Hypothalamus (tissue), 51 donors: ENCODE results near the gene ADGRA1.

Experiments used
- DNase-seq, 51 donors: peaks; one replicate each; lab custom pipeline; 2025; lab: John Stamatoyannopoulos, UW

ADGRA1 gene

DNA sequence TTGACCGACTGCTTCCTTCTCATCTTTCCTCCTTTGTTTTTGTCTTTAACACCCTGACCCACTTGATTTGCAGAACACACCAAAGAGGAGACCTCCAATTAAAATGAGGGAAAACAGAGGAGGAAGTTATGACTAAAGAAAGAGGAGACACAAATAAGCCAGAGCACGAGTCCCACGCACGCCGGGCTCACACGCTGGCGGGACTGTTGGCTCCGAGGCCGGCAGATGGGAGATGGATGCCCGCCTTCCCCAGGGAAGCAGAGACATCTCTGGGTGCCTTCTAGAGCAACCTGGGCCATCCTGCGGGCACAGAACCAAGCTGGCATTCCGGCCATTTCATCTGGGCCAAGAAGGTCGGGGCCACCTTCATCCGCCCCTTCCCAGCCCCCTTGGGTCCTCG lies 5.6 kb downstream of the ADGRA1 start:
- DNase-seq: no peak

DNA sequence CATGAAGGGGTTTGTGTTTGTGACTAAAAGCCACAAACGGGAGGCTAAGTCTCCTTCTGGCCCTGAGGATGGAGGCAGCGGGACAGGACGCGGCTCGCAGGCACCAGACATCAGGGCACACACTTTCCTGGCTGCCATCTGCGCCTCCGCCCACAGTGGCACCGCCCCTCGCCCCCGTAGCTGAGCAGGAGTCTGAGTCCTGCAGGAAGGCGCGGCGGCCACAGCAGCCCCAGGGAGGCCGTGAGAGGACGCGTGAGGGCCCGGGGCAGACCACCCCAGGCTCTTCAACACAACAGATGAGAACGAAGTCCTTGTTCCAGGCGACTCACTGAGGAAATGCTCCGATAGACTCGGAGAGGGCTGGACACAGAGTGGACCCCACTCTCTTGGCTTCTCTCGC lies 6.6 kb downstream of the ADGRA1 start:
- DNase-seq: no peak

DNA sequence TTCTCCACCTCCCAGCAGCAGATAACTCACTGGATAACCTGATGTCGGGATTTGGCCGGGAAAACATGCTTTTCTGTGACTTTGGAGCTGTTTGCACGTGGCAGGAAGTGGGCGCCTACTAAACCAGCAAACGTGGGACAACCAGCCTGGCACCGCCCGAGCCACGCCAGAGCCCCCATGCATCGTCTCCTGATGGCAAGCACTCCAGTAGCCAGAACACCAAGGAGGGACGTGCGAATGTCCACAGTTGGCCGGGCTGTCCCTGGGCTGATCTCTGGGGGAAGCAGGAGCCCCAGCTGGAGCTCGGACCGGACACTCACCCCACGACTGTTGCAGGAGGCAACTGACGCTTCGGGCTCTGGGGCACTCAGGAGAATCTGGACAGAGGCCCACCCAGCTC lies 7.1 kb downstream of the ADGRA1 start:
- no peak for DNase-seq

DNA sequence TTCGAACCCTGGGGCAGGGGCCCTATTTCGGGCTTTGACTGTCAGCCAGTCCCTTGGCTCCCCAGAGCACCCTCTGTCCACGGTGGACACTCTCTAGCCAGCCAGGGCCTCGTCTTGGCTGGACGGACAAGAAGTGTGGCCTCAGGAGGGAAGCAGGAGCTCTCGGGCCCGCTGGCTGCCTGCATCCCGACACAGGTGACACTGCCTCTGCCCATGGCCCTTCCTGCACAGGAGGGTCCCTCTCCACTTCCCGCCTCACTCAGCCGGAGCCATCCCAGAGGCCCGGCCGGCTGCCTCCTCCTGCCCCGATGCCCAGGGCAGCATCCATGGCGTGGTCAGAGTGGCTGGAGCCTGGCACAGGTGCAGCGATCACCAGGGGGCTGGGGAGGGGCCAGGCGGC lies 7.9 kb downstream of the ADGRA1 start:
- DNase-seq: no peak

DNA sequence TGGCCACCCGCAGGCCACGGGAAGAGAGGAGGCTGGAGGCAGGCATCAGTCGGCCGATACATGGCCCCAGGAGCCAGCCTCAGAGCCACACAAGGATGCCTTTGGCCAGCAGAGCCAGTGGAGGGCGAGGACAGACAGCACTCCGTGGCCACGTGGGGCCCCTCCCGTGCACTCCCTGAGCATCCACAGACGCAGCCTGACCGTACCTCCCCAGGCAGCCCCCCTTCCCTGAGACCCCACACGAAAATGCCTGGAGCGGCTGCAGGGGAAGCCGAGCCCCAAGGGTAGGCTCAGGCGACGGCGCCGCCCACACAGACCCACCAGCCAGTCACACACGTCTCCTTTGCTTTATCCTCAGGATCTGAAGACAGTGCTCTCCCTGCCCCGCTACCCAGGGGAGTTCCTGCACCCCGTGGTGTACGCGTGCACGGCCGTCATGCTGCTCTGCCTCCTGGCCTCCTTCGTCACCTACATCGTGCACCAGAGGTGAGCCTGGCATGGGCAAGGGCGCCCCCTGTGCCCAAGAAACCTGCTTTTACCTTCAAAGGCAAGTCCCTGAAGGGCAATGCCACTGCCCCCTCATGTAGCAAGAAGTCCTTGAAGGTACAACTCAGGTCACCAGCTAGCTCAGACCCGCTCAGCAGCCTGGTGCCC lies 9.0 kb downstream of the ADGRA1 start:
- no peak for DNase-seq

DNA sequence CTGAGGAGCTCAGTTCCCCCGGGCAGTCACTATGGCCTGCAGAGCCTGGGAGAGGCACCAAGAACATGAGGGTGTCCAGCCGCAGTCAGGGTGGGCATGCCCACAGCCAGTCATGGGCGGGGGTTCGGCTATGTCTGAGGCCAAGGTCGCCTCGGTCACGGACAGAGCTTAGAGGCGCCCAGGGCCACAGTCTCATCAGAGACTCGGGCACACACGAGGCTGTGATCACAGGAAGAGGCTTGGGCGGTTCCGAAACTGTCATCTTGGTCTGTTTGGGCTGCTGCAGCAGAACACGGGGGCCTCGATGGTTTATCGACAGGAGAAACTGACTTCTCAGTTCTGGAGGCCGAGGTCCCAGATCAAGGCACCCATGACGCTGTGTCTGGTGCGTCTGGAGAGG lies 9.7 kb downstream of the ADGRA1 start:
- no peak for DNase-seq

DNA sequence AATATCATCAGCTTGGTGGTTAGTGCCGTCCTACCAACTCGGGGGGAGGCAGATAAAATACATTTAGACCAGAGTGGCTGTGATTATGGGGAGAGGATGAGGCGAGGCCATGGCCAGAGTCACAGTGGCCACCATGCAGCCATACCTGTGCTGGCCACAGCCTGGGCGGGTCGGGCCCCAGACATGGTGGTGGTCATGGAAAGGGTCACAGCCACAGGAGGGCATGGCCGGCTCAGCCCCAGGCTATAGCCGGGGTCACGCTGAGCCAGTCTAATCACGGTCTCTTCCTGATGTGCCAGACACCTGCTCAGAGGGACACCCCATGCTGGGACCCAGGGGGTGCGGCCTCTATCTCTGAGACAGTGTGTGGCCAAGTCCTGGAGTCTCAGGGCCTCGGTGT lies 10.2 kb downstream of the ADGRA1 start:
- DNase-seq: no peak

DNA sequence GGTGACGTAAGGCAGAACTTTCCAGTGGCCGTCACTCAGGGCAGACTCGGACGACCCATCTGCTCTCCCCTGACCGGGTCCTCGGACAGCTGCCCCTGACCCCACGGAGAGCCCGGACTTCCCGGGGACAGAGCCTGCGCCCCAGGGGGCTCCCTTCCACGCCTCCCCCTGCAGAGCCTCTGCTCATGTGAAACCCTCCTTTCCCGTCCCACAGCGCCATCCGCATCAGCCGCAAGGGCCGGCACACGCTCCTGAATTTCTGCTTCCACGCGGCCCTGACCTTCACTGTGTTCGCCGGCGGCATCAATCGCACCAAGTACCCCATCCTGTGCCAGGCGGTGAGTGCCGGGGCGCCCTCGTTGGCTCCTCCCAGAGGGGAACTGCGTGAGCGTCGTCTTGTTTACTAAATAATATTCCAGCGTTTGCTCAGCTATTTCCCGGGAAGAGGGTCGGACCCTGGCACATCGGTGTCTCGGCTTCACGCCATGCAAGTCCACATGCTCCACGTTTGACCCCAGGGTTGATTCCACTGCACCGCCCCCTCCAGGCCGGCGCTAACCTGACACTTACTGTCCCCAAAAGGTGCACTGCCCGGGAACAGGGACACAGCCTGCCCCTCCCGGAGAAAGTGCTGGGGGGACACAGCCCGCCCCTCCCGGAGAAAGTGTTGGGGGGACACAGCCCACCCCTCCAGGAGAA lies 10.9 kb downstream of the ADGRA1 start:
- DNase-seq: no peak

DNA sequence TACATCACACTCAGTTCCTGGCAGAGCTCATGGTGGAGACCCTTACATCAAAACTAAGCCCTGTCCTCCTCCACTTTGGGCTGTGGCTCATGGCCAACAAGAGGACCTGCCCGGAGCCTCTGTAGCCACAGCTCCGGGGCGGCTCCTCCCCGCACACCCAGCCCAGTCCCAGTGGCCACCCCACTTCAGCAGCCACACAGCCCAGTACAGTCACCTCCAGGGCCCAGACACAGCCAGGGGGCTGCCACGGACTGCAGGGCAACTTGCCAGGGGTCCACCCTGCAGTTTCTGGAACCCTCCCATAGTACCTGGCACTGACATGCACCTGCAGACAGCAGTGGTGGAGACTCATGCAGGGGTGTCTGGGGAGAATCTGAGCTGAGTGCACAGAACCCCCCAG lies 11.8 kb downstream of the ADGRA1 start:
- DNase-seq: no peak

DNA sequence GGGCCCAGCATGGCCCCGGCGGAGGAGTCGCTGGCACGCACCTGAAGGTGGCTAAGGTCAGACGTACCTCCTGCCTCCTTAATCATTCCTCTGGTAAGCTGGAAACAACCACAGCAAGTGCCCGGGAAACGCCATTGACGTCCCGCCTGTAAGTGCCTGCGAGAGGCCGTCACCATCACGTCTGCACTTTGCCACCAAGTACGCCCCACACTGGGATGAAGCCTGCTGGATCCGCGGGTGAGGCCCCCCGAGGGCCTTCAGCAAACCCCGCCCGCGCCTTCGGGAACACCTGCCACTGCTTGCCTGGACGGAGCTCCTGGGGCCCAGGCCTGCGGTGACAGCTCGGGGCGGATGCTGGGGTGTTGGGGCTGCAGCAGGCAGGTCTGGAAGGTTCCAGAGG lies 12.5 kb downstream of the ADGRA1 start:
- DNase-seq: no peak

DNA sequence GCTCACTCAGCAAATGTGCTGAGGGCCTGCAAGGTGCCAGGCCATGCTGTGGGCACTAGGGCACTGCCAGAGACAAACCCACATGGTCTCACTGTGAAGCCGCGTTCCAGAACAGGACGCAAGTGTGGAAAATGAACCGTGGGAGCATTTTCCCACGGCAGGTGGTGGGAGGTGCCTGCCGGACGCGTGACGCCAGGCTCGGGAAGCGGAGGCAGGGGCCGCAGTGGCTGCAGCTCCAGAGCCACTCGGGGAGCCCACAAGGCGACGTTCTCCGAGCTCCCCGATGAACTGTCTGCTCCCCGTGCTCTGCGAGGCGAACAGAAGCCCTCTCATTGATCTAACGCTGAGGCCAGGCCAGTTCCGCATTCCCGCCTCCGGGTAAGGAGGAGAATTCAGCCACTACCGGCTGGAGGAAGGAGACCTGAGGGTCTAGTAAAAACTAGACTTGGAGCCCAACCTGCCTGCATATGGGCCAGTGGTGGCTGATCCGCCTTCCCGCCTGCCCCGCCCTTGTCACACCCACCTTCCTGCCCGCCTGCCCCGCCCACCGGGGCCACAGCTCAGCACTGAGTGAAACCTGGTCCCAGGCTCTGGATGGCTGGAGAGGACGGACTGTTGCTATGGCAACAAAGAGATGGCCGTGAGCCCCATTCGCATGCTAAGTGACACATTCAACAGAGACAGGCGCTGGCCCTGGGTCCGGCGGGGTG lies 13.1 kb downstream of the ADGRA1 start:
- DNase-seq: peak in 11 of 51 donors; percentile 25 to 62 (median 39)

DNA sequence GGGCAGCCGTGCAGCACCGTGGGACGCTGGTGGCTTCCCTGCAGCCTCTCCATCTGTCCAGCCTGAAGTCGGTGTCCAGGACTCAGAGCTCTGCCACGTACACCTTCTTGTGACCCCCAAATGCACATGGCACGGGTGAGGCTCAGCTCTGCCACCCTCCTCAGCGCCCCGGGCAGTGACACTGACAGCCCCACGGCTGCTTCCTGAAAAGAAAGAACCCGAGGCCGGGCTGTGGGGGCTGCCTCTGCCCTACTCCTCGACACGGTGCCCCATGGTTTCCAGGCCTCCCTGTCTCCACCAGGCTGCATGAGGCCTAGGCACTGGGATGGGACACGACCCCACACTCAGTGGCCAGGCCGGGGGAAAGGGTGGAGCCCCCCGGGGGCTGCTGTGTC lies 13.7 kb downstream of the ADGRA1 start:
- DNase-seq: no peak

DNA sequence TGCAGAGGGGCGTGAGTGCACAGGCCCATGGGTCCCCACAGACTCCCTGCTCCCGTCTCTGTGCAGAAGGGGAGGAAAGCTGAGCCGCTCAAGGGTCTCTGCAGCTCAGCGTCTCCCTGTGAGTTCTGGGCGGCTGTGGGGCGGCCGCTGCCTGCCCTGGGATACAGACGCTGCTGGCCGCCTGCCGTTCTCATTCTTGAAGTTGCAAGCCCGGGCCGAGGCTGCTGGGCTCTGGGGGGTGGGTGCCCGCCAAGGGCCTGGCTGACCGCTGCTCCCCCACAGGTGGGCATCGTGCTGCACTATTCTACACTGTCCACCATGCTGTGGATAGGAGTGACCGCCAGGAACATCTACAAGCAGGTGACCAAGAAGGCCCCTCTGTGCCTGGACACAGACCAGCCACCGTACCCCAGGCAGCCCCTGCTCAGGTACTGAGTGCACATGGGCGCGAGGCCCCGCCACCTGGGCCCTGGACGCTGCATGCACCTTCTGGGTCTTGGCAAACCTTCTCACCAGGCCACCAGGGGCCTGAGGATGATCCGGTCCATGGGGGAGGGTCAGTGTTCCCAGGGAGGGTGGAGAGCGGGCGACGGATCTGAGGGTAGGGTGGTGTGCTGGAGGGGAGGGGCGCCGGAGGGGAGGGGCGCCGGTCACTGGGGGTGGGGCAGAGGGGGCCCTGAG lies 14.8 kb downstream of the ADGRA1 start:
- no peak for DNase-seq

DNA sequence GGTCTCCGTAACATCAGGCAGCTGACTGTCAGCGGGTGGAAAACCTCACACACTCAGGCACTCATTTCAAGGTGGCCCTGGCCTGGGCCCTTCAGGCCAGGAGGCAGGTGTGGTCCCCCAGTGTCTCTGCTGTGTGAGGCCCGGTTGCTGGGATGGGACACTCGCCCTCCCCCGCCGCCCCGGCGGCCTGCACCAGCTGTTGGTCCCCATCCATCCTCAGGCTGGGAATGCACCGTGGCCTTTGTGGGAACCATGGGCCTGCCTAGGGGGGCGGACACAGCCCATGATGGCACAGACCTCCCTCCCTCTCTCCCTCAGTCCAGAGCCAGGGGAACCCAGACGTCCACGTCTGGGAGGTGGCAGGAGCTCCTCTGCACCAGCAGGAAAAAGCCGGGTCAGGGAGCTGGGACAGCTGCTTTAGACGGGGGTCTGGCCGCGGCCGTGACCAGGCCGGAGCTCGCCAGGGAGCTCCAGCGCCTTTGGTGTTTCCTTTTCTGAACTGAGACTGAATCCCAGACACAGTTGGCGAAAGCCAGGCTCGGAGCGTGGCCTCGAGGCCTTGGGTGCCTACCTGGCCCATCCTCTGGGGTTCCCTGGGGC lies 15.7 kb downstream of the ADGRA1 start:
- DNase-seq: no peak

DNA sequence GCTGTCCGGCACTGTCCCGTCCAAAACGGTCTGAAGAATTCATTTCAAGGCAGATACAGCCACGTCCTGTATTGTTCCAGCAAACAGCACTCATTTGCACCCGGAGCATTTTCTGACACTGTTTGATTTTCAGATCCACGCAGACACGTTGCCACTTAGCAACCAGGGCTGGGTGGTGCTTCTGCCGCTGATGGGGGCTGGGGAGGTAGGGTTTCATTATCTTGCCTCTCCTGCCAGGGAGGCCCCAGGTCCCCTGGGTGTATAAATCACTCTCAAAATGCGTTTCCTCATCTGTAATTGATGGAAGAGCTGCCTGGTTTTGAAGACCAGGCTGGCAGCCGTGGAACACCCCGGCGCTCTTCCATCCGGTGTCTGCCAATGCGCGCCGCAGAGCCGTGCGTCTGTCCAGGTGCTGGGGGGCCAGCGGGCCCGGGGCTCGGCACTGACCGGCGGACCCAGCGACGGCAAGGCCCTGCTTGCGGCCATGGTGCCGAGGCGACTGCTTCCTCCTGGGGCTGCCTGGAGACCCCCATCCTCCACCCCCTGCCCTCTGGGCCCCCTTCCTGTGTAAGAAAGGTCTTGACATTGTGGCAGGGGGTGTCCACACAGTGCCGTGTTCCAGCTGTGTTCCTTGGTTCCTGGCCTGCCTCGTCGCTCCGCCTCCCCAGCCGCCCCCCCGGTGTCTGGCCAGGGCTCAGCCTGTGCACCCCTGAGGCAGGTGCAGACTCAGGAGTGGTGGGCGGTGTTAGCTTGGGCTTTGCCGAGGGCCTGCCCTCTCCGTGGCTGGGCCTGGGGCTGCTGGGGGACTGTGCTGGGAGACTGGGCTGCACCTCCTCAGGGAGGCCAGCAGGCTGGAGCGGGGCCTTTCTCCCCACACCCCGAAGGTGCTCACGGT lies 16.6 kb downstream of the ADGRA1 start:
- DNase-seq: peak in 3 of 51 donors; percentile 10 to 35 (median 14)

DNA sequence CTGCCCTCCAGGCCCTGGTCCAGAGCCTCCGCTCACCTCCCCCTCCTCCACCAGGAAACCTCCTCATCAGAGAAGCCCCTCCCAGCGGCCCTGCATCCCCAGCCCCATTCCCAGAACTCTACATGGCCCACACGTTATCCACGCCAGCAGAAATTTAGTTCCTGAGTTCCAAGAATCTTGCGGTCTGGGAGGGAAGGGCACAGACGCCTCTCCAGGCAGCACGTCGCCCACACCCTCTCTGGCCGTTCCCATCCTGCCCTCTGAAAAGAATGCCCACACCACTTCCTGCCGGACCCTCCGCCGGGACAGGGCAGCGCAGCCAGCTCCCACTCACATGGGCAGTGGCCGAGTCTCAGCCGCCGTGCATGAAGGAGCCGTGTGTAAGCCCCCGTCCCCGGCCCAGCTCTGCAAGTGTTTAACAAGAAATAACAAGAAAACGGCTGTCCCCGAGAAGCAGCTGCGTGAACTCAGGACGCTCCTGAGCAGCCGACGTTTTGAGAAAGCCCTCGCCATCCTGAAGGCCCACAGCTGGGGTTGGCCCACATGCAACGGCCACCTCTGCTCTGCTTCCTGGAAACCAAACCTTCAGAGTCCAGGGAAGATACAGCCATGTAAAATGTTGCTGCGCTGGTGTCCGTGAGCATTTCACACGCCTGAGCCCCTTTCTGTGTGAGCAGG lies 17.4 kb downstream of the ADGRA1 start:
- DNase-seq: no peak

DNA sequence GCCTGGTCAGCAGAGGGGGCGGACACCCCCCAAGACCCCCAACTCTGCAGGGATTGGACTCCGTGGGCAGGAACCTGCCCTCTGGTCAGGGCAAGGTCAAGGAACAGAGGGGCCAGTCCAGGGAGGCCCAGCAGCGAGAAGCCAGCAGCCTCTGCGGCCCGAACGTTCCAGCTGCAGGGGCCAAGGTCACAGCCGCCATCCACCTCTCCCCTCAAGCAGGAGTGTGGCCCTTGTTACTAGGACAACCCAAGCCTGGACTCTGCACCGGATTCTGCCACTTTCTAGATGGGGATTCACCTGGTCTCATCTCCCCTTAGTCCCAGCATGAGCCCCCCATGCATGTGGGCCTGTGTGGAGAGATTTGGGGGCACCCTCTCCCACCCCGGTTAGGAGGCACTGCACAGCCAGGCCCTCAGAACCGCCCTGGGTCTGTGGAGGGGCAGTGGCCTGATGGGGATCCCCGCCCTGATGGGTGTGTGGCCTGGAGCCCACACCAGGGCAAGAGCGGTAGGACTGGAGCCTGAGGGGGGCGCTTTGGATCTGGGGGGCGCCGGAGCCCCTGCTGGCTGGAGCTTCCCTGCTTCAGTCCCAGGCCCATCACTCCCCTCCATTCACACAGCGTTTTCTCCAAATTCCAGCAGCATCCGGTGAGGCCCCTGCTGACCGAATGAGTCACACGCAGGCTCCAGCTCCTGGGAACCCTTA lies 18.1 kb downstream of the ADGRA1 start:
- DNase-seq: no peak

DNA sequence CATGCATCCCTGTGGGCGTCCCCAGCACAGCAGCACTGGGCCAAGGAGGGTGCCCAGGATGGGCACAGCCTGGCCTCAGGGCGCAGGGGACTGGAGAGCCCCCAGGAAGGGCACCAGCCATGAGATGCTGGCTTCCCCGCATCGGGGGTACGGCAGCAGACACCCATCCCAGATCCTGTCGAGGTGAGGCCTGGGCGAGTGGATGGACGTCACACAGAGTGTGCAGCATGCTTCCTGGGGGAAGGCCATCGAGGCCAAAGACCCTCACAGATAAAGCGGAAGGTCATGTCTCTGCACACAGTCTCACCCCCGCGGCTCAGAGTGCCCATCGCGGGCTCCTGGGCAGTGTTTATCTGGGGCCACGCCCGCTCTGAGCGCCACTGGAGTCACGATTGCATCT lies 18.8 kb downstream of the ADGRA1 start:
- no peak for DNase-seq

DNA sequence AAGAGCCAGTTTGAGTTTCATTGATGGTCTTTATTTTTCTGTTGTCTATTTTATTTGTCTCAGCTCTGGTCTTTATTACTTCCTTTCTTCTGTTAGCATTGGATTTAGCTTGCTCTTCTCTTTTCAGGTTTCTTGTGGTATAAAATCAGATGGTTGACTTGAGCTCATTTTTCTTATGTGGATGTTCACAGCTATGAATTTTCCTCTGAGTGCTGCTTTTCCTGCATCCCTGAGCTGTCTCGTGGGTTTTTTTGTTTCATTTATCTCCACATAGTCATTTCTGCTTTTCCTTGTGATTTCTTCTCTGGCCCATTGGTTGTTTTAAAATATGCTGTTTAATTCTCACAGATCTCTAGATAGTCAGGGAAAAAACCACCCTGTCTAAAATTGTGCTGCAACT lies 19.7 kb downstream of the ADGRA1 start:
- DNase-seq: no peak
